Measurements from ENCODE around the gene RAPGEF3. TPM values are rescaled to one million over a fixed set of nuclear protein-coding genes. Genes with fewer than 3 reads are reported as not detected.

Gene RAPGEF3
- total and polyA plus RNA-seq, 4 donors, result 8.3 to 40.4 (median 18.9) TPM

DNA sequence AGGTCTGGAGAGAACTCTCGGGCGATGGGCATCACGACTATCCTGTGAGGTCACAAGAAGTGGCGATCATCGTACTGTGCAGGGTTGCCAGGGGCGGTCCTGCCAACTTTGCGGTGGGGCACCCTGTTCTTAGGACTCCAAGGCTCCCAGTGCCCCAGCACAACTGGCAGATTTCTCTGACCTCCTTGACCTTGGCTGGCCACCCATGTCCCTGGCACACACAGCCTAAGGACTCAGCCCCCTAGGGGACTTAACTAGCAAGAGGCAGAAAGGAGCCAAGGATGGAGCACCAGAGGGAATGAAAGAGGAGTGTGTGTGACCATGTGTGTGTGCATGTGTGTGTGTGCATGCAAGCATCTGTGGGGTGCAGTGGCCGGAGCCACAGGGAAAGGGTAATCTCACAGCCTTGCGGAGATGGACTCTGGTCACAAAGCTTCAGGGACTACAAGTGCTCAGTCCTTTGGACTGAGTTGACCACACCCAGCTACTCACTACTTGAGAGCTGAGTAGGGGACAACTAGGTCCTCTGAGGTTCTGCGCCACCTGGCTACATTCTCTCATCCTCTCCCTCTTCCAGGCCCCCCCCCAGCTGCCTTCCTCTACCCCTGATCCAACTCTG is 28.1 kb upstream of the RAPGEF3 start:
- H3K36me3 ChIP-seq (ENCODE audit: control insufficient read depth in 4 of 4, insufficient read depth in 4 of 4, low read length in 4 of 4), result peaks cover 21 to 93% (median 51%) of the 10 kb centered on the region in 4 donors
- ATAC-seq (ENCODE audit: insufficient read depth, low FRiP score) (no peak), DNase-seq (no peak)
- no peak overlapping the region for H3K4me3 ChIP-seq
- TF ChIP-seq, protein P1, sequence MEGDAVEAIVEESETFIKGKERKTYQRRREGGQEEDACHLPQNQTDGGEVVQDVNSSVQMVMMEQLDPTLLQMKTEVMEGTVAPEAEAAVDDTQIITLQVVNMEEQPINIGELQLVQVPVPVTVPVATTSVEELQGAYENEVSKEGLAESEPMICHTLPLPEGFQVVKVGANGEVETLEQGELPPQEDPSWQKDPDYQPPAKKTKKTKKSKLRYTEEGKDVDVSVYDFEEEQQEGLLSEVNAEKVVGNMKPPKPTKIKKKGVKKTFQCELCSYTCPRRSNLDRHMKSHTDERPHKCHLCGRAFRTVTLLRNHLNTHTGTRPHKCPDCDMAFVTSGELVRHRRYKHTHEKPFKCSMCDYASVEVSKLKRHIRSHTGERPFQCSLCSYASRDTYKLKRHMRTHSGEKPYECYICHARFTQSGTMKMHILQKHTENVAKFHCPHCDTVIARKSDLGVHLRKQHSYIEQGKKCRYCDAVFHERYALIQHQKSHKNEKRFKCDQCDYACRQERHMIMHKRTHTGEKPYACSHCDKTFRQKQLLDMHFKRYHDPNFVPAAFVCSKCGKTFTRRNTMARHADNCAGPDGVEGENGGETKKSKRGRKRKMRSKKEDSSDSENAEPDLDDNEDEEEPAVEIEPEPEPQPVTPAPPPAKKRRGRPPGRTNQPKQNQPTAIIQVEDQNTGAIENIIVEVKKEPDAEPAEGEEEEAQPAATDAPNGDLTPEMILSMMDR (IDR thresholded peaks at IDR 0.05; ENCODE audit: control extremely low read depth, extremely low read depth), result no peak
- H3K4me1 ChIP-seq (ENCODE audit: control insufficient read depth in 5 of 5, insufficient read depth in 5 of 5, low read length in 5 of 5), result no peaks in the 10 kb centered on the region
- peak overlapping the region in 1 of 2 donors; percentile 18 for H3K27ac ChIP-seq (ENCODE audit: low read depth in 1 of 2, low read length in 1 of 2)
- no peaks in the 10 kb centered on the region for H3K9me3 ChIP-seq (ENCODE audit: control insufficient read depth in 4 of 4, insufficient read depth in 3 of 4, low read length in 3 of 4)
- 94 to 98% methylated on average over 10 of the region's 10 CpGs for WGBS, 2 donors
- no peaks in the 10 kb centered on the region for H3K27me3 ChIP-seq (ENCODE audit: control insufficient read depth in 3 of 3, insufficient read depth in 3 of 3, low read length in 2 of 3)
- no peak overlapping the region for H3K9ac ChIP-seq (ENCODE audit: insufficient read depth in 1 of 2, low read length in 2 of 2)

DNA sequence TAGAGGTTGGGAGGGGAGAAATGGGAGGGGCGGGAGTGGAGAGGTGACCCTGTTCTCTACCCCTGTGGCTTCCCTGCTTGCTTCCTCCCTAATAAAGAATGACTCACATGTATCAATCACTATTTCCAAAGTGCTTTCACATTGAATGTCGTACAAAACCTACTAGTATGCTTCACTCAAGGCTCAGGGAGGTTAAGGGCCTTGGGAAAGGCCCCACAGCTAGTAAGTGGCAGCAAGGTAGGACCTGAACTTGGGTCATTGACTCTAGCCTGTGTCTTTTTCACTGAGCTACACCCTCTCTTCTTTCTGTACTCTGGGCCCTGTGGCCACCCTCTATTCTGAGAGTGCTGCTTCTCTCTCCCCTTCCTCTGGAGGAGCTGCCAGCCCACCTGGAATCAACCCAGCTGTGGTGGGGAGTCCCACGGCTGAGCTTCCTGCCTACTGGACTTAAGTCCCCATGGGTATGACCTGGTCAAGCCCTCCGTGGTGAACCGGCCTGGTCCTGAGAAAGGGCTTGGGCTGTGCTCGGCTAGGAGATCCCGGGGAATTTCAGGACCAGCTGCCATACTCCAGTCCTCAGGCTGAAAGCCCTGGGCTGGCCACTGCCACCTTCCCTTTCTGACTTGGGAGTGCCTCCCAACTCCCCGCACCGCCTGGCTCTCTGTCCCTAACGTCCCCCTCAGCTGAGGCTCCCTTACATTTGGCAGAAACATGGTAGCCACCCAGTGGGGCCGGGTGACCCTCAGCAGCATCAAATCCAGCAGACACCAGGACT is 27.4 kb upstream of the RAPGEF3 start:
- peak overlapping the region in 1 of 2 donors; percentile 23 for H3K27ac ChIP-seq (ENCODE audit: low read depth in 1 of 2, low read length in 1 of 2)
- TF ChIP-seq, protein P1 (IDR thresholded peaks at IDR 0.05; ENCODE audit: control extremely low read depth, extremely low read depth), result no peak
- no peaks in the 10 kb centered on the region for H3K9me3 ChIP-seq (ENCODE audit: control insufficient read depth in 4 of 4, insufficient read depth in 3 of 4, low read length in 3 of 4)
- WGBS, 2 donors, result 88 to 91% methylated on average over 11 of the region's 11 CpGs
- no peak overlapping the region for H3K4me3 ChIP-seq
- no peak overlapping the region for H3K9ac ChIP-seq (ENCODE audit: insufficient read depth in 1 of 2, low read length in 2 of 2)
- H3K27me3 ChIP-seq (ENCODE audit: control insufficient read depth in 3 of 3, insufficient read depth in 3 of 3, low read length in 2 of 3), result no peaks in the 10 kb centered on the region
- ATAC-seq (ENCODE audit: insufficient read depth, low FRiP score) (no peak), DNase-seq (no peak)
- H3K36me3 ChIP-seq (ENCODE audit: control insufficient read depth in 4 of 4, insufficient read depth in 4 of 4, low read length in 4 of 4), result peaks cover 21 to 90% (median 50%) of the 10 kb centered on the region in 4 donors
- no peaks in the 10 kb centered on the region for H3K4me1 ChIP-seq (ENCODE audit: control insufficient read depth in 5 of 5, insufficient read depth in 5 of 5, low read length in 5 of 5)

DNA sequence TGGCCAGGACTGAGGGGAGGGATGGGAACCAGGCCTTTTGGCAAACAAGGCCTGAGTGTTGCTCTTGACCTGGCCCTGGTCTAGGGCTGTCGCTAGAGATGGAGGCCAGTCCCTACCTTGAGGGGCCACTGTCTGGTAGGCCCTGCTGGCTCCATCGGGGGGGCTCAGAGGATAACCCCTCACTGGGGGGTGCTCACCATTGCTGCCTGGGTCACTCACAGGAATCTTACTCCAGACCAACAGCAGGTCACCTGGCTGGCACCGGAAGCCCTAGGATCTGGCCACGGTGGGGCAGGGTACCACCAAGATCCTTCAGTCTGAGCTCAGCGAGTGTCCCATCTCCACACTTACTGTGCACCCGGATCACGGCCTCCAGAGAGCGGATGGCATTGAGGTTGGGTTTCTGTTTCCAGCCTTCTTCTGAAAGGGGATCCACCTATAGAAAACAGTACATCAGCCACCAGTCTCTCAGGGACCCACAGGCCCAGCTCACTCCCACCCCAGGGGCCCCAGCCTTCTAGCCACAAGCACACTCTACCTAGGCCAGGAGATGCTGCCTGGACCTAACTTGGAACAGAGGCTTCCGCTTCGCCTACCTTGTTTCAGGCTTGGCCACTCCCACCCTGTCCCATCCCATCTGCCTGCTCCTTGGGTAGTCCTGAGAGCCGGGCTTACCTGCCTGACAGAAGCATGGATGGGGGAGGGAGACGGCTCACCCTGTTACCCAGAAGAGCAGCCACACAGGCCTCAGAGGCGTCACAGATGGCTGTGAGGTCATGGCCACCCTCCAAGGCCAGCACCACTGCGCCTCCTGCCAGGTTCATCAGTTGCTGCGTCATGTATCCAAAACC is 26.6 kb upstream of the RAPGEF3 start:
- no peaks in the 10 kb centered on the region for H3K4me1 ChIP-seq (ENCODE audit: control insufficient read depth in 5 of 5, insufficient read depth in 5 of 5, low read length in 5 of 5)
- no peak overlapping the region for H3K9ac ChIP-seq (ENCODE audit: insufficient read depth in 1 of 2, low read length in 2 of 2)
- DNase-seq (no peak), ATAC-seq (ENCODE audit: insufficient read depth, low FRiP score) (no peak)
- H3K27me3 ChIP-seq (ENCODE audit: control insufficient read depth in 3 of 3, insufficient read depth in 3 of 3, low read length in 2 of 3), result no peaks in the 10 kb centered on the region
- no peaks in the 10 kb centered on the region for H3K9me3 ChIP-seq (ENCODE audit: control insufficient read depth in 4 of 4, insufficient read depth in 3 of 4, low read length in 3 of 4)
- H3K4me3 ChIP-seq, result no peak overlapping the region
- TF ChIP-seq, protein P1 (IDR thresholded peaks at IDR 0.05; ENCODE audit: control extremely low read depth, extremely low read depth), result no peak
- 89 to 90% methylated on average over 15 of the region's 15 CpGs for WGBS, 2 donors
- peak overlapping the region in 1 of 2 donors; percentile 23 for H3K27ac ChIP-seq (ENCODE audit: low read depth in 1 of 2, low read length in 1 of 2)
- H3K36me3 ChIP-seq (ENCODE audit: control insufficient read depth in 4 of 4, insufficient read depth in 4 of 4, low read length in 4 of 4), result peaks cover 16 to 86% (median 45%) of the 10 kb centered on the region in 4 donors

Measured in lung (tissue), 12 donors.